Stimulated activated effector memory CD8-positive, alpha-beta T cell treated with anti-CD3 and anti-CD28 coated beads, Interleukin-12 subunit alpha, Interleukin-12 subunit beta, amount 100 ng/mL, for 72 hours (primary cell): ENCODE data around the gene MAFG.

ENCODE experiments used
- ATAC-seq: fragments of 150-1000 bp; cut with Tn5 transposase; 2 replicates; pipeline ENCODE4 v1.10.0; 2021
- DNase-seq, 2 donors: peaks; one replicate each; pipeline ENCODE4 v3.0.0; 2021 to 2022; ENCODE audit warnings: low spot score in 2 of 2
- H3K27ac Mint-ChIP-seq: one replicate; pipeline ENCODE4 v1.8.0; 2022; ENCODE audit warnings: mild to moderate bottlenecking, mixed read lengths
- H3K36me3 Mint-ChIP-seq: one replicate; pipeline ENCODE4 v1.8.0; 2022; ENCODE audit warnings: mild to moderate bottlenecking, mixed read lengths
- H3K4me1 Mint-ChIP-seq: one replicate; pipeline ENCODE4 v1.8.0; 2022; ENCODE audit warnings: mixed read lengths
- H3K4me3 Mint-ChIP-seq: one replicate; pipeline ENCODE4 v1.8.0; 2022; ENCODE audit warnings: mild to moderate bottlenecking, mixed read lengths
- H3K9me3 Mint-ChIP-seq: one replicate; pipeline ENCODE4 v1.8.0; 2022; ENCODE audit warnings: mixed read lengths

Gene MAFG

GRCh38 chr17:81951785-81952684, 24.5 kb upstream of the MAFG start:
- no peak for ATAC-seq
- Mint-ChIP-seq H3K9me3 (no peaks in the 10 kb centered on the region), H3K27ac (peak overlapping the region; percentile 67), H3K36me3 (no peaks in the 10 kb centered on the region), H3K4me1 (no peaks in the 10 kb centered on the region), H3K4me3 (no peak overlapping the region)
- no peak for DNase-seq

- Mint-ChIP-seq H3K4me3 (no peak overlapping the region), H3K9me3 (no peaks in the 10 kb centered on the region), H3K27ac (no peak overlapping the region), H3K4me1 (no peaks in the 10 kb centered on the region), H3K36me3 (no peaks in the 10 kb centered on the region)
- DNase-seq (no peak), ATAC-seq (no peak)
Observed at GRCh38 chr17:81950501-81950900, 23.0 kb upstream of the MAFG start.

GRCh38 chr17:81948635-81949378, 21.3 kb upstream of the MAFG start:
- H3K4me3 Mint-ChIP-seq: no peak overlapping the region
- H3K4me1 Mint-ChIP-seq: no peaks in the 10 kb centered on the region
- H3K27ac Mint-ChIP-seq: no peak overlapping the region
- no peak for ATAC-seq
- H3K36me3 Mint-ChIP-seq: no peaks in the 10 kb centered on the region
- DNase-seq: no peak
- H3K9me3 Mint-ChIP-seq: no peaks in the 10 kb centered on the region

- Mint-ChIP-seq H3K27ac (no peak within 1 kb of the TSS), H3K4me3 (no peak within 1 kb of the TSS), H3K4me1 (no peaks in the 10 kb centered on the region), H3K36me3 (no peaks in the 10 kb centered on the region), H3K9me3 (no peaks in the 10 kb centered on the region)
- ATAC-seq (no peak), DNase-seq (no peak)
Observed at GRCh38 chr17:81947189-81947588, 19.7 kb upstream of the MAFG start, which contains the start of gene MYADML2. TSS of gene MYADML2 (minus strand) at chr17:81947233. CDS start at chr17:81941741, 5,492 bp downstream.

GRCh38 chr17:81944858-81945257, 17.3 kb upstream of the MAFG start:
- H3K27ac Mint-ChIP-seq: no peak overlapping the region
- H3K4me1 Mint-ChIP-seq: no peaks in the 10 kb centered on the region
- no peak overlapping the region for H3K4me3 Mint-ChIP-seq
- no peak for ATAC-seq
- DNase-seq: no peak
- H3K9me3 Mint-ChIP-seq: no peaks in the 10 kb centered on the region
- no peaks in the 10 kb centered on the region for H3K36me3 Mint-ChIP-seq

GRCh38 chr17:81942167-81942553, 14.6 kb upstream of the MAFG start:
- DNase-seq: no peak
- H3K4me1 Mint-ChIP-seq: peaks cover 8% of the 10 kb centered on the region
- no peaks in the 10 kb centered on the region for H3K36me3 Mint-ChIP-seq
- no peak overlapping the region for H3K27ac Mint-ChIP-seq
- ATAC-seq: no peak
- no peaks in the 10 kb centered on the region for H3K9me3 Mint-ChIP-seq
- H3K4me3 Mint-ChIP-seq: no peak overlapping the region

- no peak for ATAC-seq
- Mint-ChIP-seq H3K4me3 (no peak overlapping the region), H3K9me3 (no peaks in the 10 kb centered on the region), H3K36me3 (no peaks in the 10 kb centered on the region), H3K27ac (no peak overlapping the region), H3K4me1 (peaks cover 10% of the 10 kb centered on the region)
- no peak for DNase-seq
Observed at GRCh38 chr17:81941484-81942166, 14.1 kb upstream of the MAFG start.

GRCh38 chr17:81940538-81941483, 13.3 kb upstream of the MAFG start:
- no peak for ATAC-seq
- DNase-seq: no peak
- no peak overlapping the region for H3K4me3 Mint-ChIP-seq
- no peak overlapping the region for H3K27ac Mint-ChIP-seq
- H3K9me3 Mint-ChIP-seq: no peaks in the 10 kb centered on the region
- no peaks in the 10 kb centered on the region for H3K36me3 Mint-ChIP-seq
- H3K4me1 Mint-ChIP-seq: peaks cover 17% of the 10 kb centered on the region

GRCh38 chr17:81939881-81940385, 12.4 kb upstream of the MAFG start:
- Mint-ChIP-seq H3K9me3 (no peaks in the 10 kb centered on the region), H3K27ac (no peak overlapping the region), H3K4me3 (no peak overlapping the region), H3K4me1 (peaks cover 20% of the 10 kb centered on the region), H3K36me3 (no peaks in the 10 kb centered on the region)
- DNase-seq (no peak), ATAC-seq (no peak)

- no peak overlapping the region for H3K27ac Mint-ChIP-seq
- no peak overlapping the region for H3K4me3 Mint-ChIP-seq
- DNase-seq (no peak), ATAC-seq (no peak)
- peaks cover 20% of the 10 kb centered on the region for H3K4me1 Mint-ChIP-seq
- no peaks in the 10 kb centered on the region for H3K36me3 Mint-ChIP-seq
- no peaks in the 10 kb centered on the region for H3K9me3 Mint-ChIP-seq
Observed at GRCh38 chr17:81939218-81939617, 11.7 kb upstream of the MAFG start.

- Mint-ChIP-seq H3K36me3 (peaks cover 17% of the 10 kb centered on the region), H3K9me3 (no peaks in the 10 kb centered on the region), H3K4me1 (peaks cover 34% of the 10 kb centered on the region), H3K27ac (no peak overlapping the region), H3K4me3 (peak overlapping the region; percentile 77)
- DNase-seq: no peak
- no peak for ATAC-seq
Observed at GRCh38 chr17:81935709-81936084, 8.2 kb upstream of the MAFG start.

GRCh38 chr17:81934850-81935708, 7.5 kb upstream of the MAFG start:
- H3K27ac Mint-ChIP-seq: no peak overlapping the region
- H3K4me3 Mint-ChIP-seq: peak overlapping the region; percentile 77
- DNase-seq: no peak
- H3K9me3 Mint-ChIP-seq: no peaks in the 10 kb centered on the region
- no peak for ATAC-seq
- peaks cover 17% of the 10 kb centered on the region for H3K36me3 Mint-ChIP-seq
- H3K4me1 Mint-ChIP-seq: peaks cover 35% of the 10 kb centered on the region

- DNase-seq: no peak
- H3K4me1 Mint-ChIP-seq: peaks cover 35% of the 10 kb centered on the region
- H3K27ac Mint-ChIP-seq: peak overlapping the region; percentile 6
- H3K36me3 Mint-ChIP-seq: peaks cover 17% of the 10 kb centered on the region
- no peak for ATAC-seq
- H3K9me3 Mint-ChIP-seq: no peaks in the 10 kb centered on the region
- H3K4me3 Mint-ChIP-seq: no peak overlapping the region
Observed at GRCh38 chr17:81934098-81934757, 6.7 kb upstream of the MAFG start.
